Adrenal gland (tissue), 5 donors: ENCODE data around the gene SLC44A2.

ENCODE experiments used
- CTCF ChIP-seq, 6 experiments: fragments of 450-650 bp in 4 of 6; fragments of 200-600 bp in 2 of 6; sonication (generic) in 1 of 6; IDR thresholded peaks; 1 replicate in 5 of 6; 2 replicates in 1 of 6; pipeline versions ENCODE4 v1.5.1 to v1.8.0; 2016 to 2021; ENCODE audit warnings: antibody characterized with exemption in 6 of 6, mild to moderate bottlenecking in 2 of 6, moderate library complexity in 1 of 6
- POLR2A ChIP-seq, 2 donors: fragments of 450-650 bp; IDR thresholded peaks; one replicate each; pipeline ENCODE4 v1.6.1; 2017; ENCODE audit warnings: antibody characterized with exemption in 2 of 2, mild to moderate bottlenecking in 2 of 2, moderate library complexity in 1 of 2
- donor health status: DM: no; HTN: no; CAD: no.

- TF ChIP-seq CTCF (IDR thresholded peaks at IDR 0.05), result no peak
- TF ChIP-seq POLR2A (IDR thresholded peaks at IDR 0.05), result no peak
These were observed 23.0 kb downstream of the SLC44A2 start for GRCh38 chr19:10648360-10648759.
